NT2/D1 (cell line): ENCODE measurements around the gene DLX2.

Experiments
- SUZ12 ChIP-seq: IDR thresholded peaks from 2 replicates; pipeline ENCODE4 v1.6.1; 2011; ENCODE audit not compliant: insufficient read length, insufficient read depth; ENCODE audit errors: extremely low read depth
- YY1 ChIP-seq: IDR thresholded peaks from 2 replicates; pipeline ENCODE4 v1.6.1; 2011; ENCODE audit not compliant: insufficient read length, insufficient read depth
- ZNF274 ChIP-seq: IDR thresholded peaks from 2 replicates; pipeline ENCODE4 v1.6.1; 2011; ENCODE audit warnings: mild to moderate bottlenecking, low read depth, low read length

DNA sequence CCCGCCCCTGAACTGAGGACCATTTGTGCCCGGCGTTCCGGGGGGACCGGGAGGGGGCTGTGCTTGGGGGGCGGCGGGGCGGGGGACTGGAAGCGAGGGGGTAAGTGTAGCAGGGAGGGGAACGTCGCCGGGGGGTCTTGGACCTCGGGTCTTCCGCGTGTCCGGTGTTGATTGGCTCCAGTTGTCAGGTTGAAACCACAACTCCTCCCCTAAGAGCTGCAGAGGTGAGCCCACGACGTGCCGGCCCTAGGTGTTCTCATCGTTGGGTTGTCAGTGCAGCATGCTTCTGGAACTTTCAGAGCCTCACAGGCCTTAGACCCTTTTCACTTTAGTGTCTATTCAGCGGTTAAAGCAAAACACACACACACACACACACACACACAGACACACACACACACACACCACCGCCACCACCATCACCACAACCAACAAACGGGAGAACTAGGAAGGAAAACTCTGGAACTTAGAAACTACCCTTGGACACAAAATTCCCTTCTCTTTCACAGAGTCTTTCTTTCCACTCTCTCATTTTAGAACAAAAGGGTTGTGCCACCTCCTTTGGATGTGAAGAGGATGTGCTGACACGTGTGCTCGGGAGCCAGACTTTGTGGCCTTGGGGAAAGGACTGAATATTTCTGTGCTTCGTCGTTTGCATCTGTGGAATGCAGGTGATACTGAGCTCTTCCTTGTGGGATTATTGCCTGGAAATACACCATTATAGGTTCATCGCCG lies 6.7 kb upstream of the DLX2 start:
- TF ChIP-seq YY1 (no peak), ZNF274 (no peak), SUZ12 (no peak)
